Measurements from ENCODE around the gene SOX1. TPM values are rescaled to one million over a fixed set of nuclear protein-coding genes. Genes with fewer than 3 reads are reported as not detected.

SOX1 gene
- polyA plus RNA-seq, 1 donor from 2014 or later: 13.2 TPM

- no peaks in the 10 kb centered on the region for H3K9me3 ChIP-seq (ENCODE audit: low read length)
- H3K36me3 ChIP-seq (ENCODE audit: insufficient read depth, low read length): no peaks in the 10 kb centered on the region
- H3F3A ChIP-seq (ENCODE audit: insufficient read depth, low read length, poor library complexity, severe bottlenecking): no peaks in the 10 kb centered on the region
- H2AFZ ChIP-seq (ENCODE audit: low read depth, low read length): no peak overlapping the region
- no peak for TF ChIP-seq MXI1 (conservative IDR thresholded peaks at IDR 0.05; ENCODE audit: poor library complexity, severe bottlenecking)
- peak; percentile 54 for TF ChIP-seq POLR2AphosphoS5 (IDR thresholded peaks at IDR 0.05)
- H3K9me2 ChIP-seq (ENCODE audit: insufficient read depth, low read length): no peaks in the 10 kb centered on the region
- H3K4me2 ChIP-seq (ENCODE audit: low read length): no peak overlapping the region
- H3K4me3 ChIP-seq (ENCODE audit: low read length): peak overlapping the region; percentile 54
- peak overlapping the region; percentile 28 for H3K27ac ChIP-seq (ENCODE audit: low read length)
- H3K79me2 ChIP-seq (replicated peaks; ENCODE audit: insufficient read depth, low read length): peaks cover 81% of the 10 kb centered on the region
- no peaks in the 10 kb centered on the region for H4K20me1 ChIP-seq (ENCODE audit: insufficient read depth)
- peaks cover 80% of the 10 kb centered on the region for H3K27me3 ChIP-seq (ENCODE audit: insufficient read depth, low read depth, low read length)
- H3K9ac ChIP-seq (ENCODE audit: low read length): peak overlapping the region; percentile 59
Observed at GRCh38 chr13:112062072-112062567, 4.8 kb upstream of the SOX1 start.

- Histone ChIP-seq H3K9ac (ENCODE audit: low read length) (peak overlapping the region; percentile 59), H2AFZ (ENCODE audit: low read depth, low read length) (no peak overlapping the region), H3K4me3 (ENCODE audit: low read length) (peak overlapping the region; percentile 54), H3K27me3 (ENCODE audit: insufficient read depth, low read depth, low read length) (peaks cover 72% of the 10 kb centered on the region), H4K20me1 (ENCODE audit: insufficient read depth) (no peaks in the 10 kb centered on the region), H3K79me2 (replicated peaks; ENCODE audit: insufficient read depth, low read length) (peaks cover 73% of the 10 kb centered on the region), H3K36me3 (ENCODE audit: insufficient read depth, low read length) (no peaks in the 10 kb centered on the region), H3K4me2 (ENCODE audit: low read length) (no peak overlapping the region), H3K9me2 (ENCODE audit: insufficient read depth, low read length) (no peaks in the 10 kb centered on the region), H3K27ac (ENCODE audit: low read length) (peak overlapping the region; percentile 28), H3F3A (ENCODE audit: insufficient read depth, low read length, poor library complexity, severe bottlenecking) (no peaks in the 10 kb centered on the region), H3K9me3 (ENCODE audit: low read length) (no peaks in the 10 kb centered on the region)
- TF ChIP-seq EZH2 (IDR thresholded peaks at IDR 0.05; ENCODE audit: borderline replicate concordance, insufficient read depth, low read length, poor library complexity, severe bottlenecking) (no peak), SMC3 (conservative IDR thresholded peaks at IDR 0.05; ENCODE audit: poor library complexity) (peak; percentile 75), POLR2AphosphoS5 (IDR thresholded peaks at IDR 0.05) (no peak), EP300 (conservative IDR thresholded peaks at IDR 0.05; ENCODE audit: poor library complexity, severe bottlenecking) (no peak), TAF1 (IDR thresholded peaks at IDR 0.05; ENCODE audit: low read depth) (no peak), RAD21 (conservative IDR thresholded peaks at IDR 0.05) (peak; percentile 70), MXI1 (conservative IDR thresholded peaks at IDR 0.05; ENCODE audit: poor library complexity, severe bottlenecking) (no peak)
- TF ChIP-seq, protein P1, sequence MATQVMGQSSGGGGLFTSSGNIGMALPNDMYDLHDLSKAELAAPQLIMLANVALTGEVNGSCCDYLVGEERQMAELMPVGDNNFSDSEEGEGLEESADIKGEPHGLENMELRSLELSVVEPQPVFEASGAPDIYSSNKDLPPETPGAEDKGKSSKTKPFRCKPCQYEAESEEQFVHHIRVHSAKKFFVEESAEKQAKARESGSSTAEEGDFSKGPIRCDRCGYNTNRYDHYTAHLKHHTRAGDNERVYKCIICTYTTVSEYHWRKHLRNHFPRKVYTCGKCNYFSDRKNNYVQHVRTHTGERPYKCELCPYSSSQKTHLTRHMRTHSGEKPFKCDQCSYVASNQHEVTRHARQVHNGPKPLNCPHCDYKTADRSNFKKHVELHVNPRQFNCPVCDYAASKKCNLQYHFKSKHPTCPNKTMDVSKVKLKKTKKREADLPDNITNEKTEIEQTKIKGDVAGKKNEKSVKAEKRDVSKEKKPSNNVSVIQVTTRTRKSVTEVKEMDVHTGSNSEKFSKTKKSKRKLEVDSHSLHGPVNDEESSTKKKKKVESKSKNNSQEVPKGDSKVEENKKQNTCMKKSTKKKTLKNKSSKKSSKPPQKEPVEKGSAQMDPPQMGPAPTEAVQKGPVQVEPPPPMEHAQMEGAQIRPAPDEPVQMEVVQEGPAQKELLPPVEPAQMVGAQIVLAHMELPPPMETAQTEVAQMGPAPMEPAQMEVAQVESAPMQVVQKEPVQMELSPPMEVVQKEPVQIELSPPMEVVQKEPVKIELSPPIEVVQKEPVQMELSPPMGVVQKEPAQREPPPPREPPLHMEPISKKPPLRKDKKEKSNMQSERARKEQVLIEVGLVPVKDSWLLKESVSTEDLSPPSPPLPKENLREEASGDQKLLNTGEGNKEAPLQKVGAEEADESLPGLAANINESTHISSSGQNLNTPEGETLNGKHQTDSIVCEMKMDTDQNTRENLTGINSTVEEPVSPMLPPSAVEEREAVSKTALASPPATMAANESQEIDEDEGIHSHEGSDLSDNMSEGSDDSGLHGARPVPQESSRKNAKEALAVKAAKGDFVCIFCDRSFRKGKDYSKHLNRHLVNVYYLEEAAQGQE (IDR thresholded peaks at IDR 0.05; ENCODE audit: borderline replicate concordance): no peak
- TF ChIP-seq, protein P2, sequence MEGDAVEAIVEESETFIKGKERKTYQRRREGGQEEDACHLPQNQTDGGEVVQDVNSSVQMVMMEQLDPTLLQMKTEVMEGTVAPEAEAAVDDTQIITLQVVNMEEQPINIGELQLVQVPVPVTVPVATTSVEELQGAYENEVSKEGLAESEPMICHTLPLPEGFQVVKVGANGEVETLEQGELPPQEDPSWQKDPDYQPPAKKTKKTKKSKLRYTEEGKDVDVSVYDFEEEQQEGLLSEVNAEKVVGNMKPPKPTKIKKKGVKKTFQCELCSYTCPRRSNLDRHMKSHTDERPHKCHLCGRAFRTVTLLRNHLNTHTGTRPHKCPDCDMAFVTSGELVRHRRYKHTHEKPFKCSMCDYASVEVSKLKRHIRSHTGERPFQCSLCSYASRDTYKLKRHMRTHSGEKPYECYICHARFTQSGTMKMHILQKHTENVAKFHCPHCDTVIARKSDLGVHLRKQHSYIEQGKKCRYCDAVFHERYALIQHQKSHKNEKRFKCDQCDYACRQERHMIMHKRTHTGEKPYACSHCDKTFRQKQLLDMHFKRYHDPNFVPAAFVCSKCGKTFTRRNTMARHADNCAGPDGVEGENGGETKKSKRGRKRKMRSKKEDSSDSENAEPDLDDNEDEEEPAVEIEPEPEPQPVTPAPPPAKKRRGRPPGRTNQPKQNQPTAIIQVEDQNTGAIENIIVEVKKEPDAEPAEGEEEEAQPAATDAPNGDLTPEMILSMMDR (IDR thresholded peaks at IDR 0.05; ENCODE audit: poor library complexity, severe bottlenecking): peak; percentile 73
Observed at GRCh38 chr13:112062571-112063570, 4.1 kb upstream of the SOX1 start.
